HG03342 (cell line): Measurements from ENCODE around the gene LMOD2.

Experiments
- ATAC-seq: cut with Tn5 transposase; IDR thresholded peaks from one replicate; pipeline ENCODE4 v1.9.1; 2021; ENCODE audit warnings: mild to moderate bottlenecking, moderate library complexity; ENCODE audit not compliant: unreplicated experiment

Gene LMOD2

DNA sequence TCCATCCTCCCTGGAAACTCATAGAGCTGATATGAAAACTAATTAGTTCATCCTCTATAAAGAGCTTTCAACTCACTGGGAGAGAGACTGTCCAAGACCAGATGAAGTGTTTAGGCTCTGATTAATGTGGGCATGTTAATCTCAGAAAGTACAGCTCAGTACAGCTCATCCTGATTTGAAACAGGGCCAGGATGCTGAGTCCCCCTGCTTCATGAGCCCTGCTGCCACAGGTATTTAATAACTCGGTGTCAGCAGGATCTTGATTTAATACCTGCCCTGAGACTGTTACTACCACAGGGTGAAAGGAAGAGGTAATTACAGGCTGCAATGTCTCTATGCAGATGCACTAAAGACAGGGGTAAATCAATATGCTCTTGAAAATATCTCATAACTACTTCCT is 10.8 kb downstream of the LMOD2 start:
- ATAC-seq = no peak

DNA sequence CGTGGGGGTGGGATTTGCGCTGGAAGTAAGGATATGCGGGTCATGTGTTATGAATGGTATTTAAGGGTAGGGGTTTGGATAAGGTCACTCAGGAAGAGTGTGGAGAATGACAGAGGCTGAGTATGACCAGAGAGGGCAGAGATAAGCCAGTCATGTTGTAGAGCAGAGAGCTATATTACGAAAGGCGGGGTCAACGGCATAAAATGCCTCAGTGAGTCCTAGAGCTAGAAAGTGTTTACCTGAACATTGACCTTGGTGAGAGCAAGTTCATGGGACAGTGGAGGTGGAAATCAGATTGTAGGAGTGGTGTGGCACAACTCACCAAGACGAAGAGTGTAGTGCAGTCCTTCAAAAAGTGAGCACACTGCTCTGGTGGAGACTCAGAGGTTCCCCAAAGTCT is 13.8 kb downstream of the LMOD2 start:
- ATAC-seq = no peak

DNA sequence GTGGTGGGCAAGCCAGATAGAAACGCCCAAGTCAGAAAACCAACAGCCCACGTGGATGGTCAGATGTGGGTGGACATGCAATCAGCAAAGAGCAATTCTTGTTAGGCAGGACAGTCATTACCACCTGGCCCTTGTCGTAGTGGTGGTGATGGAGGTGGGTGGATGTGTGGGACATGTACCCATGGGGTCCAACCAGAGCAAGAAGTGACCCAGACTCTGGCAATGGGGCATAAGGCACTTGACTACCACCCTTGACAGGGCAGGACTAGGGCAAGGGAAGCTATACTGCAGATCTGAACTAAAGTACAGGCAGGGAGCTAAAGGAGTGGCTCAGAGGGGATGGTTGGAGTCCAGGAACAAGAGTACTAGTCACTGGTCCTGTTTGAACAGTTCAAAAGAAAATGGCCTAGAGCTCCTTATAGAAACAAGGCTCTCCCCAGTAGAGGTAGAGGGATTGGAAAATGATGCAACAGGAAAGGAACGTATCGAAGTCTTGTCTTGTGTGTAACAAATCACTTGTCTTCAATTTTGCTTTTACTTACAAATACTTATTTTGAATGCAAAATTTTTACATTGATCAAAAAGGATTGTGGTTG is 17.6 kb downstream of the LMOD2 start:
- no peak for ATAC-seq

DNA sequence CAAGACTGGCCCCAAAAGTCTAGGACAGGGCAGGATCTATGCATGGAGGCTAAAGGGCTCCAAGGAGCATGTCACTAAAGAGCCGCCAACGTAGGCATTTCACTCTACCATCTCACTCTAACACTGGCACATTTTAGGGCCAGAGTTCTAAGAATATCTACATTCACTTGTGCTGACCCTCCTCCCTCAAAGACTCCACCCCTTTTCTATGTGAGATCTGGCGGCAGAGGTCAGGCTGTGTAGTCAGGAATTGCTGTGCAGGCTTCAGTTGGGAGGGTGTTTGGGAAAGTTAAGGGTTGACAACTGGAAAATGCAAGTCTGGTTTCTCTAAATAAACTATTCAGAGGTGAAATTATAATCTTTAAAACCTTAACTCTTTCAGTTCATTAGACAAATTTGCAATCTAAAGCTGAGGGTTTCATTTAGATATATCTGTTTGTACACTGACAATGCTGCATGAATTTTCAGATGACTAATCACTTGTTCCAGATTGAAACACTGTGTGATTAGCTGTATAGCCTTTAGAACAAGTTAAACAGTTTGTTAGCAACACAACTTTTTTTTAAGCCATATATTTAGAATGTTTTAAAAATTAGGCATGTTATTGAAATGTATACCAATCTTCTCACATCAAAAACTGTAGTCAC is 18.2 kb downstream of the LMOD2 start:
- ATAC-seq = no peak

DNA sequence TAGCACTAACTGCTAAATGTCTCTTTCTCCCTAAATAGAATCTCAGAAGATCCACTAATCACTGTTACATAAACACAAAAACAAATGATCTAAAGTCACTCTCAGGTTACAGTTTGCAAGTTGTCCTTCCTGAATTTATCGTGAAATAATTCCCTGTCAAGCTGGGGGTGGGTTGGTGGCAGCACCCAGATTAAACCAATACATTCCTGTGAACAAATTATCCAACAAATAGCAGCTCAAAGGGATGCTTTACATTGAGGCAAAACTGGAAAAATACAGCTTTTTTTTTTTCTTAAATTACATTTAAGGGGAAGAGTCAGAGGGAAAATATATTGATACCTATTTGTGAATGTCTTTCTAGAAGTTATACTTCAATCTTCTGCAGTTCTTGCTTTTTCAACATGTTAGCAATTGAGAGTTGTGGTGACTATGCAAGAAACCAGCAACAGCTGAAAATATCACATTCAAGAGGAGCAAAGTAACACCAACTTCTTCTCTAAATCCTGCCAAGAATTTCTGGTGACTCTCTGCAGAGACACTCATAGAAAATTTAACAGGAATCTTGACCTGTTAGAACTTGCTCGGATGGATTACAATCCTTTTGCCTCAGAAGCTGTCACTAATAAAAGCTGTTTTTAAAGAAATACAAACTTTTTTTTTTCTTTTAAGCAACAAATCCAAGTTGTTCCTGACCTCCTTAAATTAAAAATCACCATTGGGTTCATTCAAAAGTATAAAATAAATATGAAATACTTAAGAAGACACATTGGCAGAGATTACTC is 18.9 kb downstream of the LMOD2 start:
- ATAC-seq = no peak

DNA sequence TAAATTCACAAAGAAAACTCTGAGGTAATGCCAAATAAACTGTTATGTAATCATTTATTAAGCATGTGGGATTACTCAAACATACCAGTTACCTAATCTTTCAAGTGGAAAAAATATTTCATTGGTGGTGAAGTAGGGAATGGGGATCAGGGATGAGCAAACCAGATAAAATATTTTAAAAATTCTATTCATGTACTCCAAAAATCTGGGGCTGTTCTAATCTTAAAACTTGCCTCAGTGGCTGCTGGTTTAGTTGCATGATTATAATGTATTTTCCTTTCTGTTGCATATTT is 19.5 kb downstream of the LMOD2 start:
- ATAC-seq = no peak

DNA sequence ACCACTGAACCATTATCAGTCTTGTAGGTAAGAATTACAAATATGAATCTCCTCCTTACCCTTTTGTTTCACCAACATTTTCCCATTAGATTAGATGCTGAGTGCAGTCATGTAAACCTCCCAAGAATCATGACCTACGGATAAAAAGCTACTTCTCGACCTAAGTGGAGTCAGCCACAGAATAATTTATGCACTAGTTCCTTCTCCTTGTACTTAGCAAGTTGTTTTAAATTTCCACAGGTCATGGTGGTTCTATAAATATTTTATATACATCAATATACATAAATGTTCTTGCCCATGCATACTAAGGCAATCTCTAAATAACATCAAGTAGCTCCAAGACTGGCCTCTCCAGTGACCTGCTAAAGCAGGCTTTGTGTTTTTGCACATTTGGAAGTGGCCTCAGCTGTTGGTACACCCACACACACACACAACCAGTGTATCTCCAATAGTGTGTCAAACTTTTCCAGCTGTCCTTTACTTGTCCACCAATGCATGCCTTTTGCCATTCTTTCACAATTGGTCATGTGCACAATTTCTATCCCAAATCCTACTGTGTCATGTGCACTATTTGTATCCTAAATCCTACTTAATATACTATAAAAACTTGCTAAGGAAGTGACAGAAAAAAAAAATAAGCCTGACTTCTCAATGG is 21.5 kb downstream of the LMOD2 start:
- ATAC-seq = no peak

DNA sequence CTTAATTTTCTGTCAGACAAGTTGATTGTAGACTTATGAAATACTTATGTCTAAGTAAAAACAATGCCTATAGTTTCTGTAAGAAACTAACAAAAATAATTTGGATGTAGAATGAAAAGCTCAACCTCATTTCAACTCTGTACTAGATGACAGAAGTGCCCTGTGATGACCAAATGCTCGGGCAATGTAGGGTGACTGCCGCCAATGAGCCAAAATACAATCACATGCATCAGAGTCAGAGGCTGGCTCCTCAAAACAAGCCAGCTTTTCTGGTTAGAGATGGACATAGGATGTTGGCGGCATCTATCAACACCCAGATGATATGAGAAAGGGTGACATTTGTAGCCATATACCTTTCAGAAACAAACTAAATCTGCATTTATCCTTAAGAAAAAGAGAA is 23.9 kb downstream of the LMOD2 start:
- ATAC-seq = no peak

DNA sequence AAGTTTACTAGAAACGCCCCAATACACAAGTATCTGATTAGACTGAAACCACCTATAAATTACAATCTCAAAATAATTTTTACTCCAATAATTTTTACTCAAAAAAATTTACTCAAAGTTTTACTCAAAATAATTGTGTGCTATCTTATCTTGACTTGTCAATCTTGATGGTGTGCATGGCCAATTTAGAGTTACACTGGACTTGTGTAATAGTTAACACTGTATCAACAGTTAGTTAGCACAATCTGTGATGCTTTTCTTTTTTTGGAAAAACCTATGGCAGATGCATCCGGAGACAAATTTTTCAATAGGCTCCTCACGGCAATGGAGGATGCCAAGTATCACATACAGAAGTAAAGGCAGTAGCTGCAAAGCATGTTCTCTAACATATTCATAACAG is 24.9 kb downstream of the LMOD2 start:
- ATAC-seq = no peak

DNA sequence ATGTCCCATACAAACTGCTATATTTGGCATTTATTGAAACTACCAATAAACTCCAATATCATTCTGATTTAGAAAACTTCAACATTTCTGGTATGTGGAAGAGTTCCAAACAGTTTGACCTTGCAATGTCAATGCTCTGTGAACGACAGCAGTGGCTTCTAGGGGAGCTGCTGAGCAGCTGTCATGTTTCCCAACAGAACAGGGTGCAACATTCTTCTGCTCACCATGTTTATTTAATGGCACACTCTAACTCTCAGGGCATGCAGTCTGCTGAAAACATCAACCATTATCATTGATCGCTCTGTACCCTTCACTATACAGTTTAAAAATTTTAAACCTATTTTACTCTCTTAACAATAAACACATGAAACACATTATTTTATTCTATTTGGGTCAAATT is 25.9 kb downstream of the LMOD2 start:
- no peak for ATAC-seq

DNA sequence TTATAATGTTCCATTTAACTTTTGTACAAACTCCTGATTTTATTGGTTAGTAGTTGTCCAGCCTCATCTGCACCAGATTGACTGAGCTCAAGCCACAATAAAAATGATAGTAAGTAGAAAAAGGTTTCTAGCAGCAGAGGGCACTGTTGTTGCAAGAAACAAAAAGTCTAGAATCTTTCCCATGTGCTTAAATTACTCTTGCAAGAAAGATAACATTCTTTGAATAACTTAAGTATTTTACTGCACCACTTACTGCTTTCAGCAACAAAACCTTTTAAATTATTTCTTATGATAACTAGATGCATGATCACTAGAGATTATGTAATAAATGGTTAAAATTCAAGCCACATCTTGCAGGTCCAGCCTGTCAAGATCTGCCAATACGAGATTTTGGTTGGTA is 27.0 kb downstream of the LMOD2 start:
- ATAC-seq = peak; percentile 54

DNA sequence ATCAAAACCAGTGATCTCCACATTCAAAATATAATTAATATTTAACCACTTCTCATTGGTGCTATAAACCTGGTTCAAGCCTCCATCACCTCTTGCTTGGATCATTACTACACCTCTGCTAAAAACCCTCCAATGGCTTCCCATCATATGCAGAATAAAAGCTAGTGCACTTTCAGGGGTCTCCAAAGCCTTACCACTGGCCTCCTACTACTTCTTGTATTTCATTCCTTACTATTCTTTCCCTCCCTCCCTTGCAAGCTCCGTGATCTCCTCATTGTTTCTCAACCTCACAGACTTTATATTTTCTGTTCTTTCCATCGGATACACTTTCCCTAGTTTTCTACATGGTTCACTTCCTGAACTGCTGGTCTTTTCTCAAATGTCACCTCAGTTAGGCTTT is 31.5 kb downstream of the LMOD2 start:
- ATAC-seq = no peak

DNA sequence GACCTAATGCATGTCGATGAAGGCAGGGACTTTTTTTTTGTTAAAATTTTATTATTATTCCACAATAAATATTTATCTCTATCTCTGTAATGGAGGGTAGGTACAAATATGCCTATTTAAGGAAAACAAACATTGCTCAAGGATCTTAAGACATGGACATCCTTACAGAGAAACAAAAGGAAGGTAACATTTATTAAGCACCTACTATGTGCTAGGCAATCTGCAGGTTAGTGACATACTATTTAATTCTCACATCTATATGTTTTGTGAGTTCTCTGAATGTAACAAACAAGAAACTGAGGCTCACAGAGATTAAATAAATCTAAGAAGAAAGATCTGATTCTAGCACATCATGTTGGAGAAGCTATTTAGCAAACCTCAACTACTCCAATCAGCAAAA is 32.1 kb downstream of the LMOD2 start:
- ATAC-seq = no peak

DNA sequence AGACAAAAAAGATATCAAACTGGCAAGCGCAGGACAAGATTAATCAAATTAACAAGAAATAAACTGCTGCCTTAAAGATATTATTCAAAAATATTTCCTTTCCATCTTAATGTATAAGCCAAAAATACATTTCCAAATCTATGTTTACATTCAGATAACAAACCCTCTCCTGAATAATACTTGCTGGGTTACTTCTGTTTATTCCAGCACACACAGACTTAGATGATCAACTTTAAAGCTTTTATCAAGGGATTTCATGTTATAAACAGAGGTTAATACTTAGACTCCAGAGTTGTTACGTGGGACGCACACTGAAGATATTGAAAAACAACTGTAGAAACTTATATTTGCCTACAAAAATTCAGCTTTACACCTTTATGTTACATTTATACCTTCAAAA is 33.6 kb downstream of the LMOD2 start:
- ATAC-seq = no peak

DNA sequence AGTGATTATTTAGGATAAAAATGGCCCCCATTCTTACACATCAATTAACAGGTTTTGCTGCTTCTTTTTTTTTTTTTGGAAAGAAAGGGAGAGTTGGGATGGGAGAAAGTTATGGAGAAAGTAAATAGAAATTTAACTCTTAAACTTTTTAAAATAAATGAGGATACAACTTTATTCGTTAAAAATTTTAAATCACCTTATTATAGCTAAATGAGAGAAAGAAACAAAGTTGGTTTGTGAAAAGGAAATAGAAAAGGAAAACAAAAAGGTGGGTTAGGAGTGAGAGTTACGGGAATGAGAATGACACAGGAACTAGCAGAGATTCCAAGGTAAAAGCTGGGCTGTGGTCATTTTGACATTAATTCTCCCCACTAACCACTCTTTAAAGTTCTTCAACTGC is 34.9 kb downstream of the LMOD2 start:
- ATAC-seq = no peak

DNA sequence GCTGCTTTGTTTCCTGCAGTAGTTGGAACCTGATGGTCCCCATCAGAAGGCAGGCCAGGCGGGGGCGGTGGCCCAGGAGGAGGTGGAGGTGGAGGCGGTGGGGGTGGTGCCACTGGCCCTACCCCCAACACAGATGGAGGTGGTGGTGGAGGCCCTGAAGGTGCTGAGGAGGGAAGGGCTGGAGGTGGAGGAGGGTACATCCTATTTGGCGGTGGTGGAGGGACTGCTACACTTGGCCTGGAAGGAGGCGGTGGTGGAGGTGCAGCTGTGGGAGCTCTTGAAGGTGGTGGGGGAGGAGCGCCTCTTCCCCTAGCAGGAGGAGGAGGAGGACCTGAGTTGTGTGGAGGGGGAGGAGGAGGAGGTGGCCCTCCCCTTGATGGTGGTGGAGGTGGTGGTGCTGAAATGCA is 36.8 kb downstream of the LMOD2 start:
- no peak for ATAC-seq

DNA sequence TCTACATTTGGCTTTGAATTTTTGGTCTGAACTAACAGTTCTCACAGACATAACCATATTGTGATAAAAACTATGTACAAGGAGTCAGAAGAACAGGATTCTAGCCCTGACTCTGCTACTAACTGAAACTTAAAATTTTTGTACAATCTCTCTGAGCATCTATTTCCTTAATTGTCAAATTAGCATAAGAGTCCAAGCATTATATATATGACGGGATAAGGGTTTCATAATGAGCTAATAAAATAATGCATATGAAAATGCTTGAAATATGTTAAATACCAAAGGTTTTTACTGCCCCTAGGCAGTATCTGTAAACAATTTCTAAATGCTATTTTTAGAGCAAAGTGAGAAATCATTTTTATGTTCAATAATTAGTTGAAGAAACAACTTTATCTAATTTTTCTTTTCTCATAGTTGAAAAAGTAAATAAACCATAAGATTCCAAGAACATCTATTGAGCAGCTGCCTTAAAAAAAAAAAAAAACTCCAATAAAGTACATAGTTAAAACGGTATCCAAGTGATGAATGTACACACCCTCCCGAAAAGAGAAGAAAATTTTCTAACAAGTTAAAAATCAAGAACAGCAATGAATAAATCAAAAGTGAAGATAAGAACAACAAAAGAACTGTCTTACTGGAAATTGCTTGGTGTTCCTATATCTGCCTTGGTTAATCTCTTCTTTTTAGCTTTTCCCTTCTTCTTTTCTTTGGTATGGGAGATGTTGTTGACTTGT is 40.4 kb downstream of the LMOD2 start:
- ATAC-seq = no peak

DNA sequence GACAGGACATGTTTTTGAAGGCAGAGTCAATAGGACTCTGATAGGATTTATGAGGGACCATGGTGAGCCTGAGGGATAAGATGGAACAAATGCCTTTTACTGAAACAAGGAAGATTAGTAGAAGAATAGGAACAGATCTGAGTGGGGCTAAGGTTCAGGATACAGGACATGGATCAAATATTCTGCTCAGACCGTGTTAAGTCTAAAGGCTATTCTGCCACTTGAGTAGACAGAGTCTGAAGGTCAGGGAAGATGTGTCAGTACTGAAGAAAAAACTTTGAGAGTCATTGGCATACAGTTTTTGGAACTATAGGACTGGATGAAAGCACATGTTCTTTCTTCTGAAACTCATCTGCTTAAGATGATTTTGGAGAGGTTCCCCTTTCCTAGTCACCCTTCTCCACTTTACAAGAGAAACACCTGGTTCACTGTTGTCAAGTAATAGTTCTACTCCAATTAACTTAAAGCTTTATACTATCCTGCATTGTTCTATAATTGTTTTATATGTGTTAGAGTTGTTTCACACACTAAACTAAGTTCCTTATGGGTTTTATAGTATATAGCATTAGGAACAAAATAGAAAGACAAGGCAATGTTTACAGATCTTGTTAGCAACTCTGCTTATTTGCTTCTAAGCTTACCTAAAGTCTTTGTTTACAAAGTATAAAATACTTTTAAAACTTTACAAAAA is 49.7 kb downstream of the LMOD2 start:
- ATAC-seq = no peak

DNA sequence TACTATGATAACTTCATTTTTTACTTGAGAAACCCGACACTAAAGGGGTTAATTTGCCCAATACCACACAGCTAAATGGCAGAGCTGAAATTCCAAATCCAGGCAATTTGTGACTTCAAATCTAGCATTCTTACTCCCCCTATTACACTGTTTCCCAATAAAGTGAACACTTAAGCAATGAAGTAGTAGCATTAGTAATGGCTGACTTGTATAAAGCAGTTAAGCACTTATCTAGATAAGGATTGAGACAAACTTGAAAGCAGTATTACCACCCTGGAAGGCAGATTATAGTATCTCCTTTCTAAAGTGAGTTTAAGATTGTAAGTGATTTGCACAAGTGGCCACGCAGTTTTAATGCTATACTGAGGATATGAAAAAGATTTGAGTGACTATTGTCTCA is 53.9 kb downstream of the LMOD2 start:
- ATAC-seq = no peak

DNA sequence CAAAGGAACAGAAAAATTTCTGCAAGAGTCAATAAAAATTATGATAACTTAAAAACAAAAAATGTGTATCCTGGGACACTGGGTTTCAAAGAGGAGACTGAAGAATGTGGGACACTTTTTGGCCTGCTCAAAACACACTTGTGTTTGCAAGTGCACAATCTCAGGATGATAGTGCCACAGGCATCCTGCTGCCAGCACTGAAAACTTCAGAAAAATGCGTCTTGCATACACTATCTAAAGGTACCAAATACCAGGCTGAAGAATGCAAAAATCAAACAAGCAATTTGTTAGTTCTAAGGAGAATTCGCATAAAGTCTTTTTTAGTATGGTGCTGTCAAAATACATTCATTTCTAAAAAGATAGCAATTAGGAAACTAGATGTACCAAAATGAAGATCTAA is 55.0 kb downstream of the LMOD2 start:
- no peak for ATAC-seq

DNA sequence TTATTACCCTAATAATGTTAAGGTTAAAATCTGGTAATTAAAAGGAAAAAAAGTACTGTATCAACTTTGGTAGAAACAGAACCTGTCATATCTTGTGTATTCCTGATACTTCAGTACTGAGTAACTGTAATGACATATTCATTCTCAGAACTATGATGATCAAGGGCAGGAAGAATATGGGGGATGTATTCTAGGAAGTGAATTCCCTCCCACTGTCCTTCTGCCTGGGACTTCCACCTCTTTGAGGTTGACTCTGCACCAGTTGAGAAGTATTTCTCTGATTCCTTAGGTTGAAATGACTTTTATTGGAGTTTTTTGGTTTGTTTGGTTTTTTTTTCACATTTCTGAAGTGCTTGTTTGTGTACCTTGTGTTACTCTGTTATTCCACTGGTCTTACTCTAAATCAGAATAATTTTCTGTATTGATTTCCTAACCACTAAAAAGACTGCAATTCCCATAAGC is 56.2 kb downstream of the LMOD2 start:
- ATAC-seq = no peak
